GM21786 (cell line): ENCODE results near the gene RAD21L1.

Experiments
- ATAC-seq: cut with Tn5 transposase; IDR thresholded peaks from one replicate; pipeline ENCODE4 v1.9.1; 2021; ENCODE audit not compliant: unreplicated experiment

Gene RAD21L1

DNA sequence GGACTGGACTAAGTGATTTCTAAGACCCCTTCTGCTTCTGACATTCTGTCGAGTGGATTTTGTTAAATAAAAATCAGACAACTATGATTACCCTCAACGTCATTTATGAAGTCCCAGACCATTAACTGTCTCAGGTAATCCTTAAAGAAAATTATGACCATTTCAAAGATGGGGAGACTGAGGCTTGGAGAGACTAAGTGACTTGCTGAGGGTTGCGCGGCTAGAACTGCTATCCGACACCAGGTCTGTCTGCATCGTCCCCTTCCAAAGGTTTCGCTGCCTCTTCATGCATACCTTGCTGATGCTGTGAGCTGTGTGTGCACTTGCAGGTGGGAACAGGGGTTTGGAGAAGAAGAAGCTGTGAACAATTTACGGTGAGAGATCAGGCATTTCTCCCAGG lies 43.4 kb downstream of the RAD21L1 start:
- ATAC-seq, result no peak

DNA sequence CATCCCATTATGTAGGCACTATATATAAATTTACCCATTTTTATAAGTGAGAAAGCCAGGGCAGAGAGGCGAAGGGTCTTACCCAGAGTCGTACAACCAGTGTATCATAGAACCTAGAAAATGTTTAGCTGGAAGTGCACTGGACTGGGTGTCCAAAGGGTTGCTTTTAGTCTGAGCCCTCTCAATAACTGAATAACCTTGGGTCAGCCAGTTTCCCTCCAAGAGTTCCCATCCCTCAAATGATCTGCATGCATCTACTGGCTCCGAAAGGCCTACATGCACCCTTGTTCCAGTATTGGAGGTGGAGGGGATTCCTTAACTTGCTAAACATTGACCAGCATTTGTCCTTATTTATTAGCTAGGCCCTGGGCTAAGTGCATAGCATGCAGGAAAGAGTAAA lies 44.0 kb downstream of the RAD21L1 start:
- no peak for ATAC-seq

- ATAC-seq, result no peak
Observed at GRCh38 chr20:1272368-1273100, 46.7 kb downstream of the RAD21L1 start.

GRCh38 chr20:1273366-1273765 lies 47.5 kb downstream of the RAD21L1 start:
- no peak for ATAC-seq

- no peak for ATAC-seq
Observed at GRCh38 chr20:1274485-1275311, 48.9 kb downstream of the RAD21L1 start.

DNA sequence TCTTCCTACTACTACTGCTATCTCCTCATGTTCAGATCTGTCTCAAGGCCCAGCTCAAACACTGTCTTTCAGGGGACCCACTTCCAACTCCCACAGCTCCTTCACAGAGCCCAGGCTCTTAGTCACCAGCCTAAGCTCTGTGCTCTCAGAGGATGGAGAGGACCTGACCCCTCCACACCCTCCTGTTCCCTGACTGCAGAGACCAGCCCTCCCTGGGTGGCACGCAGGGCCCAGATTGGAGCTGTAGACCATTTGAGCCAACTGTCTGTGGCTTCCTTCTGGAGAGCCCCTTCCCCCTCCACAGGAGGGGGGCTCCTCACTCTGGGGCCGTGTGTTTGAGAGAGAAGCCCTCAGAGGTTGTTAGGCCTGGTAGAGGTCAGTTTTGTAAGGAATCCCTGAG lies 50.1 kb downstream of the RAD21L1 start:
- no peak for ATAC-seq

- no peak for ATAC-seq
Observed at GRCh38 chr20:1277529-1278322, 51.9 kb downstream of the RAD21L1 start.

GRCh38 chr20:1278993-1279392 lies 53.1 kb downstream of the RAD21L1 start:
- no peak for ATAC-seq

- ATAC-seq, result no peak
Observed at GRCh38 chr20:1280195-1281102, 54.6 kb downstream of the RAD21L1 start.

DNA sequence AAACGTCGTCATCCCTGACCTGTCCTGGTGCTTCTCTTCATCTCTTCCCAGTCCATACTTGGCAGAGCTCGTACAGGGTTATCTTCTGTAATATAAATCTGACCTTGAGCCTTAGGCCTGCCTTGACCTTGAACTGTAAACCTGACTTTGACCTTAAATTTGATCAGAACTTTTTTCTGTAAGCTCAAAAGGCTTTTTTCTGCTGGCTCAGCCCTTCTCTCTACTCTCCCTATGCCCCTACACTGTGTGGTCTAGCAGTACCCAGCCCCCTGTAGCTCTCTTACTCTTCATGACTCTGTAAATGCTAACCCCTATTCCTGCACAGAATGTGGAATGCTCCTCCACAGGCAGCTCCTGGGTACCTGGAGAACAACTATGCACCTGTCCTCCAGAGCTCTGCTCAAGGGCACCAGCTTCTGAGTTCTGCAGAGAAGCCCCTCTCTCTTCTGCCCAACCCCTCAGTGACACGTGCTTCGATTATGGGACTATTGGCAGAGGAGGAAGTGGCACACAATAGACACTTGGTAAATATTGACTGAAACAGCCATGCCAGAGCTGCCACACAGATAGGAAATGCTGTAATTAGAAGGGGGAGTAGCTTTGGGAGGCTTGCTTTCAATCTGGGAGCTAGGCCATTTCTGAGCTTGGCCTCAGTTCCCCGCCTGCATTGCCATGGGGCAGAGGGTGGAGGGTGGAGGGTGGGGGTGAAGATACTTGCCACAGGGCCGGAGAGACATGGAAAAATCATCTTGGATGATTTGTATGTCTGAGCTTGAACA lies 55.6 kb downstream of the RAD21L1 start:
- no peak for ATAC-seq

GRCh38 chr20:1282966-1283365 lies 57.1 kb downstream of the RAD21L1 start:
- no peak for ATAC-seq

- ATAC-seq, result no peak
Observed at GRCh38 chr20:1283522-1284510, 58.0 kb downstream of the RAD21L1 start.

GRCh38 chr20:1286267-1287024 lies 60.6 kb downstream of the RAD21L1 start:
- no peak for ATAC-seq

DNA sequence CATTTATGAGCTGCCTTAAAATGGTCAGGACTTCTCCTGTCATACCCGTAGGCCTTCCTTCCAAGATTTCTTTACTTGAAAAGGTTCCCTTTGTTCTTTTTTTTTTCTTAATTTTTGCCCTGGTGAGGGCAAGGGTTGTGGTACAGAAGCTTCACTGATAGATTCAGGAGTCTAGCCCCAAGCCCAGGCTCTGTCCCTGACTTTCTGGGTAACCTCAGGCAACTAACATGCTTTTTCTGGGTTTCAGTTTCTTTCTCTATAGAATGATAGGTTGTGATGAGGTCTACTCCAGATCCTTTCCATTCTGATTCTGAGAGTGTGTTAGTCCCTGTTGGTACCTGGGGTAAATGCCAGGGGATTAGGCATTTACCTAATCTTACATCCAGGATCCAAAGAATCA lies 61.5 kb downstream of the RAD21L1 start:
- no peak for ATAC-seq

DNA sequence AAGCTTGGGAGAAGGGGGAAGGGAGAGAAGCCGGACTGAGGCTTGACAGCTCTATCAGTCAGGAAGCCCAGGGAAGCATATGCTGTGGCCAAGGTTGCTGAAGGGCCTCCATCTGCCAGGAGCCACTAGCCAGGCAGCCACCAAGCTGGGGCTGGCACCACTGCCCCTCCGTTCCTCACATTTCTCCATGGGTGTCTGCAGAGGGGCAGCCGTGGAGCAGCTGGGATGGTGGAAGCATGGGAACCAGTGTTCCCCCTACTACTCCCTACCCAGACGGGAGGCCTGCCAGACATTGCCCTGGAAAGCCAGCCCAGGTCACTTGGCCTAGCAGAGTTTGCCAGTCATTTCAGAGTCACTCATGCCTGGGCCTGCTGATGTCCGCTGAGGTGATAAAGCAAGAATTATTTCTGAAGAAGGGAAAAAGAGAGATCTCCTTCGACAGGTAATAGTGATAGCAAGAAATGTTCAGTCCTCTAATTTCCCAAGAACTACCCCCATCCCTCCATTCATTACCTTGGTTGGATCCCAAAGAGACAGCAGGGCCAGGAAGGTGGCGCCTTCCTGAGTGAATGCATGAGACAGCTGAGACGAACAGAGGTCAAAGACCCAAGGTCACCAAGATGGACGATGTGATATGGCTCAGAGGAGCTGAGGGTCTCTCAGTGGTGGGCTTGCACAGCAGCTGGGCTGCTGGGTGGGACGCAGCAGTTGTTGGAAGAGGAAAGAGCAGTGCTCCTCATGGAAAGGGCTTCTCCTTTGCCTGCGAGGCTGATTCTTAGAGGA lies 62.1 kb downstream of the RAD21L1 start:
- ATAC-seq, result no peak

DNA sequence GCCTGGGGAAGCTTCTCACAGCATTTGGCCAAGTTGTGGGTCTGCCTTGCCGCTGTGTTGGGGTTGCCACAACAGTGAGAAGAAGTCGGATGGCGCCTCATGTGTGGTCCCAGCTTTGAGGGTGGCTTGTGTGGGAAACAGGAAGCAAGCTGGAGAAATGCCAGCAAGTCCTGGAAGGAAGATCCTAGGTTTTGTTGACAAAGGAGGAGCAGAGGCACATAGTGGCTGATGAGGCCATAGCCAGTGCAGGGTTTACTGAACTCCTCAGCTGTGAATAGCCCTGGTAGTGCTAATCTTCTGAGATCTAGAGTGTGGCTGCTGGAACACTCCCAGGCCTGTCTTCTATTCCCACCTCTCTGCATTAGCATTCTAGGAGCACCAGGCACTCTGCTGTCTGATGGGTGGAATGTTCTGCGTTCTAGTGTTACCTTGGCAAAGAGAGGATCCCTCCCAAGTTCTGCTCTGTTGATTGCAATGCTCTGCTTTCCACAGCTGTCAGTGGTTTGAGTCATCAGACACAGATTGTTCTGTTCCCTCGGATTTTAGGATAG lies 65.4 kb downstream of the RAD21L1 start:
- no peak for ATAC-seq

DNA sequence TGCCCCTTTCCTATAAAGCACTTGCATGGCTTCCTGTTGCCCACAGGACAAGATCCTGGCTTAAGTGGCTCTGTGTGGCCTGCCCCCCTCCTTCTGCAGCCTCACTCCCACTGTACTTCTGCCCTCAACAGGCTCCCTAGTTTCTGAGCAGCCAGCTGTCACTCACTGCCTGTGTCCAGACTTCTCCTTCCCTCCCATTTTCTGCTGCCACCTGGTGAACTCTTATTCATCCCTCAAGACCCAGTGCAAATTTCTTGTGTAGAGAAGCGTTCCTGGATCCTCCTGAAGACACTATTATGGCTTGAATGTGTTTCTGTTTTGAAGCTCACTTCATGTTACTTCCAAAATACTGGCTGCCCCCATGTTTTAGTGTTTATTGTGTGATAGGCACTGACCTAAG lies 66.8 kb downstream of the RAD21L1 start:
- no peak for ATAC-seq
